PC-9 (cell line): ENCODE results near the gene TMEM208.

Experiments
- EZH2 ChIP-seq: fragments of 200-600 bp; sonication (generic); IDR thresholded peaks from 2 replicates; pipeline ENCODE4 v1.8.0; 2017; ENCODE audit warnings: antibody characterized with exemption, low read depth
- TF ChIP-seq, protein P1 (sequence below): fragments of 200-600 bp; sonication (generic); conservative IDR thresholded peaks from 2 replicates; pipeline ENCODE4 v1.6.1; 2017; ENCODE audit warnings: mixed run types, antibody characterized with exemption, mild to moderate bottlenecking, moderate library complexity

DNA sequence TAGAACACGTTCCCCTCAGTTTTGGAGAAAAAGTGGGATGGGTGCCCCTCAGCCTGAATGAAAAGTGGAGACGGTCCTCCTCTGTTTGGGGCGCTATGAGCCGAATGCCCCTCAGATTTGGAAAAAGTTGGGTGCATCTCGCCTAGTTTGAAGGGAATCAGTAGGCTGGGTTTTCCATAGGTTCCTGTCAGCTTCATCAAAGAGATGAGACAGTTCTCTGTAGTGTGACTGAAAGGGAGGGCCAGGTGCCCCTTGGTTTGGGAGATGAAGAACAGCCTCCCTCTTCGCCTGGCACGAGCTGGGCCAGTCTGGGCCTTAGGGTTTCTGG lies 21.1 kb downstream of the TMEM208 start:
- no peak for TF ChIP-seq EZH2
- TF ChIP-seq, protein P1, sequence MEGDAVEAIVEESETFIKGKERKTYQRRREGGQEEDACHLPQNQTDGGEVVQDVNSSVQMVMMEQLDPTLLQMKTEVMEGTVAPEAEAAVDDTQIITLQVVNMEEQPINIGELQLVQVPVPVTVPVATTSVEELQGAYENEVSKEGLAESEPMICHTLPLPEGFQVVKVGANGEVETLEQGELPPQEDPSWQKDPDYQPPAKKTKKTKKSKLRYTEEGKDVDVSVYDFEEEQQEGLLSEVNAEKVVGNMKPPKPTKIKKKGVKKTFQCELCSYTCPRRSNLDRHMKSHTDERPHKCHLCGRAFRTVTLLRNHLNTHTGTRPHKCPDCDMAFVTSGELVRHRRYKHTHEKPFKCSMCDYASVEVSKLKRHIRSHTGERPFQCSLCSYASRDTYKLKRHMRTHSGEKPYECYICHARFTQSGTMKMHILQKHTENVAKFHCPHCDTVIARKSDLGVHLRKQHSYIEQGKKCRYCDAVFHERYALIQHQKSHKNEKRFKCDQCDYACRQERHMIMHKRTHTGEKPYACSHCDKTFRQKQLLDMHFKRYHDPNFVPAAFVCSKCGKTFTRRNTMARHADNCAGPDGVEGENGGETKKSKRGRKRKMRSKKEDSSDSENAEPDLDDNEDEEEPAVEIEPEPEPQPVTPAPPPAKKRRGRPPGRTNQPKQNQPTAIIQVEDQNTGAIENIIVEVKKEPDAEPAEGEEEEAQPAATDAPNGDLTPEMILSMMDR = no peak
